ENCODE results near the gene COLGALT1. TPM values are rescaled to one million over a fixed set of nuclear protein-coding genes. Genes with fewer than 3 reads are reported as not detected.

COLGALT1 gene
- total RNA-seq, 2 experiments from 2014 or later = 49.6 to 68.6 TPM

GRCh38 chr19:17553256-17553655 lies 2.2 kb upstream of the COLGALT1 start:
- Histone ChIP-seq H4K20me1 (ENCODE audit: insufficient read depth, low read length) (0 out of 2 replicates have a peak, but pooled peaks cover 4% of the 10 kb centered on the region), H2AFZ (ENCODE audit: low read length) (no peak overlapping the region), H3K9me3 (ENCODE audit: low read length) (no peaks in the 10 kb centered on the region), H3K9me2 (ENCODE audit: insufficient read depth, low read length) (no peaks in the 10 kb centered on the region), H3K4me3 (ENCODE audit: low read depth, low read length, poor library complexity, severe bottlenecking) (no peak overlapping the region), H3K36me3 (ENCODE audit: insufficient read depth, low read length) (peaks cover 56% of the 10 kb centered on the region), H3K4me2 (ENCODE audit: low read length) (no peak overlapping the region), H3K79me2 (ENCODE audit: insufficient read depth, low read depth, low read length) (peaks cover 20% of the 10 kb centered on the region), H3K27ac (ENCODE audit: low read depth, low read length, poor library complexity, severe bottlenecking) (no peak overlapping the region), H3K4me1 (ENCODE audit: insufficient read depth, low read length, poor library complexity, severe bottlenecking) (peaks cover 14% of the 10 kb centered on the region)
- CTCF ChIA-PET (ENCODE audit: unreplicated experiment) = no interaction called here
- TF ChIP-seq EZH2phosphoT487 (IDR thresholded peaks at IDR 0.05; ENCODE audit: borderline replicate concordance, low read depth, low read length) (no peak), CTCF (conservative IDR thresholded peaks at IDR 0.05; ENCODE audit: low read length) (no peak)
- no peak for DNase-seq (ENCODE audit: low spot score)
- intact Hi-C loops (cut with micrococcal nuclease; ENCODE audit: unreplicated experiment) = no loop called here
- BruUV-seq (replicated peaks) = no TSS peak
- POLR2A ChIA-PET = interaction anchor here (0.6 to 1.0 kb wide), 2 partner anchors 15 to 30 kb away, joined by 4 read pairs; no protein-coding TSS in a partner anchor

- H3K4me1 ChIP-seq (ENCODE audit: insufficient read depth, low read length, poor library complexity, severe bottlenecking) = peaks cover 14% of the 10 kb centered on the region
- H3K9me2 ChIP-seq (ENCODE audit: insufficient read depth, low read length) = no peaks in the 10 kb centered on the region
- no peaks in the 10 kb centered on the region for H3K9me3 ChIP-seq (ENCODE audit: low read length)
- peaks cover 20% of the 10 kb centered on the region for H3K79me2 ChIP-seq (ENCODE audit: insufficient read depth, low read depth, low read length)
- intact Hi-C loops (cut with micrococcal nuclease; ENCODE audit: unreplicated experiment) = loop anchor here (1.0 kb wide), 1 partner anchor 32 kb away; no protein-coding TSS in a partner anchor
- H3K36me3 ChIP-seq (ENCODE audit: insufficient read depth, low read length) = peaks cover 57% of the 10 kb centered on the region
- POLR2A ChIA-PET = interaction anchor here (0.7 kb wide), 1 partner anchor 25 kb away, joined by 4 read pairs; no protein-coding TSS in a partner anchor
- H3K4me3 ChIP-seq (ENCODE audit: low read depth, low read length, poor library complexity, severe bottlenecking) = peak overlapping the region; percentile 88
- DNase-seq (ENCODE audit: low spot score) = no peak
- 0 out of 2 replicates have a peak, but pooled peaks cover 4% of the 10 kb centered on the region for H4K20me1 ChIP-seq (ENCODE audit: insufficient read depth, low read length)
- peak overlapping the region; percentile 8 for H3K27ac ChIP-seq (ENCODE audit: low read depth, low read length, poor library complexity, severe bottlenecking)
- TF ChIP-seq CTCF (conservative IDR thresholded peaks at IDR 0.05; ENCODE audit: low read length) (no peak), EZH2phosphoT487 (IDR thresholded peaks at IDR 0.05; ENCODE audit: borderline replicate concordance, low read depth, low read length) (no peak)
- CTCF ChIA-PET (ENCODE audit: unreplicated experiment) = interaction anchor here (0.6 kb wide), 1 partner anchor 51 kb away, joined by 5 read pairs; no protein-coding TSS in a partner anchor
- peak overlapping the region; percentile 90 for H3K4me2 ChIP-seq (ENCODE audit: low read length)
- H2AFZ ChIP-seq (ENCODE audit: low read length) = peak overlapping the region; percentile 87
- BruUV-seq (replicated peaks) = no TSS peak
These were observed 425 bp upstream of the COLGALT1 start for GRCh38 chr19:17554968-17555479.

Measured in OCI-LY7 (cell line).